WERI-Rb-1 (cell line): ENCODE data around the gene IFITM2.

Experiments used
- DNase-seq: peaks from one replicate; pipeline ENCODE4 v3.0.0-alpha.2; 2020
- H3K27ac ChIP-seq: fragments of 250-450 bp; sonication (Bioruptor Pico); 2 replicates; pipeline ENCODE4 v1.5.1; 2020; ENCODE audit warnings: mild to moderate bottlenecking, moderate library complexity
- H3K27me3 ChIP-seq: fragments of 250-450 bp; sonication (Bioruptor Pico); 2 replicates; pipeline ENCODE4 v1.5.1; 2021; ENCODE audit warnings: mild to moderate bottlenecking, low read depth, moderate library complexity; ENCODE audit not compliant: insufficient read depth, severe bottlenecking
- H3K36me3 ChIP-seq: fragments of 250-450 bp; sonication (Bioruptor Pico); 2 replicates; pipeline ENCODE4 v1.5.1; 2020; ENCODE audit warnings: mild to moderate bottlenecking, moderate library complexity
- H3K4me3 ChIP-seq: 2 replicates; pipeline ENCODE4 v1.5.1; 2011; ENCODE audit warnings: low read depth, mild to moderate bottlenecking, control low read depth, low read length
- H3K9me3 ChIP-seq: fragments of 250-450 bp; sonication (Bioruptor Pico); 2 replicates; pipeline ENCODE4 v1.5.1; 2021; ENCODE audit warnings: mild to moderate bottlenecking, moderate library complexity; ENCODE audit not compliant: severe bottlenecking
- CTCF ChIP-seq: IDR thresholded peaks from 2 replicates; pipeline ENCODE4 v1.5.1; 2011; ENCODE audit warnings: low read depth, mild to moderate bottlenecking, control low read depth, inconsistent platforms, low read length

IFITM2 gene

GRCh38 chr11:297051-297585, 10.5 kb upstream of the IFITM2 start:
- Histone ChIP-seq H3K27me3 (no peaks in the 10 kb centered on the region), H3K27ac (no peak overlapping the region)

GRCh38 chr11:297586-298405, 9.8 kb upstream of the IFITM2 start:
- no peak overlapping the region for H3K4me3 ChIP-seq
- TF ChIP-seq CTCF: no peak
- DNase-seq: no peak
- H3K9me3 ChIP-seq: no peaks in the 10 kb centered on the region
- no peak overlapping the region for H3K27ac ChIP-seq
- H3K27me3 ChIP-seq: no peaks in the 10 kb centered on the region
- H3K36me3 ChIP-seq: no peaks in the 10 kb centered on the region

More at GRCh38 chr11:297051-297585, 10.5 kb upstream of the IFITM2 start:
- H3K4me3 ChIP-seq: no peak overlapping the region
- no peaks in the 10 kb centered on the region for H3K36me3 ChIP-seq
- no peaks in the 10 kb centered on the region for H3K9me3 ChIP-seq
- no peak for TF ChIP-seq CTCF
- no peak for DNase-seq

- Histone ChIP-seq H3K27ac (no peak overlapping the region), H3K9me3 (no peaks in the 10 kb centered on the region), H3K36me3 (no peaks in the 10 kb centered on the region), H3K27me3 (no peaks in the 10 kb centered on the region), H3K4me3 (no peak overlapping the region)
- peak; percentile 3 for DNase-seq
- no peak for TF ChIP-seq CTCF
Observed at GRCh38 chr11:298406-299065, 9.1 kb upstream of the IFITM2 start.

- no peaks in the 10 kb centered on the region for H3K36me3 ChIP-seq
- H3K4me3 ChIP-seq: no peak within 1 kb of the TSS
- no peak for DNase-seq
- H3K9me3 ChIP-seq: no peaks in the 10 kb centered on the region
- TF ChIP-seq CTCF: no peak
- H3K27ac ChIP-seq: no peak within 1 kb of the TSS
- no peaks in the 10 kb centered on the region for H3K27me3 ChIP-seq
Observed at GRCh38 chr11:299081-299891, 8.3 kb upstream of the IFITM2 start, which contains the start of gene IFITM5. IFITM5 (minus strand) TSS chr11:299526; CDS start chr11:299490, 36 bp downstream.

- 0 out of 2 replicates have a peak, but pooled peaks have one; percentile 11 for TF ChIP-seq CTCF
Observed at GRCh38 chr11:299951-300735, 7.5 kb upstream of the IFITM2 start.

More at GRCh38 chr11:299951-300735, 7.5 kb upstream of the IFITM2 start:
- Histone ChIP-seq H3K4me3 (no peak overlapping the region), H3K9me3 (no peaks in the 10 kb centered on the region), H3K36me3 (no peaks in the 10 kb centered on the region), H3K27ac (no peak overlapping the region), H3K27me3 (no peaks in the 10 kb centered on the region)
- DNase-seq: no peak
